ENCODE data around the gene MED14. TPM values are rescaled to one million over a fixed set of nuclear protein-coding genes. Genes with fewer than 3 reads are reported as not detected.

The MED14 gene
- total and polyA plus RNA-seq, 2 of the 13 experiments (the other 11 are each of a cell fraction or from before 2014, with no cell fraction given): 10.2 to 16.3 TPM

- no peak overlapping the region for H3K9ac ChIP-seq (ENCODE audit: insufficient read depth, low read depth, low read length)
- ATAC-seq (peak; percentile 89), FAIRE-seq (no peak), DNase-seq (ENCODE audit: low spot score) (peak; percentile 63)
- in situ Hi-C loops (cut with HindIII; ENCODE audit: extremely low pct_ligation_motif_present, low pct_unique_long_range_greater_than_20kb) (no loop called here), intact Hi-C loops (cut with micrococcal nuclease; ENCODE audit: unreplicated experiment) (no loop called here)
- no peak overlapping the region for H2AFZ ChIP-seq (ENCODE audit: low read length)
- H3K27ac ChIP-seq (ENCODE audit: extremely low read length, insufficient read depth, low read length): no peak overlapping the region
- peak overlapping the region in 1 of 3 experiments; percentile 3; a peak in 1 of 6 replicates for H3K4me3 ChIP-seq (replicated peaks in 1 of 3; ENCODE audit: insufficient read depth in 1 of 3, low read depth in 2 of 3, low read length in 3 of 3)
- no peaks in the 10 kb centered on the region for H3K79me2 ChIP-seq (ENCODE audit: insufficient read depth, low read length)
- CTCF ChIA-PET (ENCODE audit: low intra/inter-chr PET ratio, low total read pairs): no interaction called here
- H3K36me3 ChIP-seq (replicated peaks in 1 of 2; ENCODE audit: control insufficient read depth in 1 of 2, insufficient read depth in 2 of 2, low read length in 2 of 2): no peaks in the 10 kb centered on the region
- POLR2A ChIA-PET: no interaction called here
- H3K27me3 ChIP-seq (ENCODE audit: control insufficient read depth in 1 of 2, insufficient read depth in 2 of 2, low read length in 2 of 2): no peaks in the 10 kb centered on the region
- WGBS (ENCODE audit: low lambda C conversion rate): 31% methylated on average over 3 of the region's 4 CpGs
- no TSS peak for BruUV-seq (replicated peaks)
- no peaks in the 10 kb centered on the region for H4K20me1 ChIP-seq (ENCODE audit: insufficient read depth, low read length)
- peaks cover 20% of the 10 kb centered on the region for H3K4me1 ChIP-seq (ENCODE audit: insufficient read depth, low read length)
- H3K4me2 ChIP-seq (ENCODE audit: low read depth, low read length): peak overlapping the region; percentile 57
- no peaks in the 10 kb centered on the region for H3K9me3 ChIP-seq (ENCODE audit: low read length)
- TF ChIP-seq ARID5B (CRISPR knock-in tag; IDR thresholded peaks at IDR 0.05) (peak; percentile 58), RXRB (CRISPR knock-in tag; IDR thresholded peaks at IDR 0.05; ENCODE audit: borderline replicate concordance) (0 out of 2 replicates have a peak, but pooled peaks have one; percentile 28), FOXA3 (CRISPR knock-in tag; IDR thresholded peaks at IDR 0.05) (peak; percentile 80), PAXIP1 (CRISPR knock-in tag; conservative IDR thresholded peaks at IDR 0.05) (peak; percentile 61), NR0B2 (CRISPR knock-in tag; IDR thresholded peaks at IDR 0.05) (no peak), ZFY (CRISPR knock-in tag; IDR thresholded peaks at IDR 0.05) (no peak), FOXA1 (IDR thresholded peaks at IDR 0.05) (no peak), FOXA1 (CRISPR knock-in tag; IDR thresholded peaks at IDR 0.05) (peak; percentile 64), FOXO1 (CRISPR knock-in tag; IDR thresholded peaks at IDR 0.05) (peak; percentile 53; the same call in 1 of the 2 replicates), FOSL2 (CRISPR knock-in tag; IDR thresholded peaks at IDR 0.05) (peak; percentile 76), CEBPB (IDR thresholded peaks at IDR 0.05; ENCODE audit: borderline replicate concordance, low read depth, low read length) (peak; percentile 32; the same call in 1 of the 2 replicates), BATF2 (CRISPR knock-in tag; IDR thresholded peaks at IDR 0.05) (no peak), SALL1 (CRISPR knock-in tag; IDR thresholded peaks at IDR 0.05) (0 out of 2 replicates have a peak, but pooled peaks have one; percentile 11), GATAD2A (CRISPR knock-in tag; IDR thresholded peaks at IDR 0.05) (peak; percentile 52), BRF2 (CRISPR knock-in tag; IDR thresholded peaks at IDR 0.05) (no peak), ZNF644 (CRISPR knock-in tag; IDR thresholded peaks at IDR 0.05; ENCODE audit: low read depth) (peak; percentile 40; the same call in 1 of the 2 replicates)
Observed at GRCh38 chrX:40784516-40785151, 49.3 kb upstream of the MED14 start.

All from HepG2 (cell line).